ENCODE data around the gene NOP10. TPM values are rescaled to one million over a fixed set of nuclear protein-coding genes. Genes with fewer than 3 reads are reported as not detected.

The NOP10 gene
- total RNA-seq, 1 donor from 2014 or later = 176 TPM

- Histone ChIP-seq H3K4me3 (no peak overlapping the region), H3K36me3 (no peaks in the 10 kb centered on the region), H3K4me1 (no peaks in the 10 kb centered on the region), H3K27me3 (ENCODE audit: low read depth) (no peaks in the 10 kb centered on the region), H3K9me3 (no peaks in the 10 kb centered on the region), H3K27ac (no peak overlapping the region)
- TF ChIP-seq CTCF (IDR thresholded peaks at IDR 0.05) = no peak
- intact Hi-C loops (cut with DNase I) = no loop called here
- DNase-seq = no peak
- no peak for ATAC-seq
Measured at GRCh38 chr15:34373951-34374350, 31.0 kb upstream of the NOP10 start.

GRCh38 chr15:34370643-34371042 lies 27.7 kb upstream of the NOP10 start:
- intact Hi-C loops (cut with DNase I) = no loop called here
- no peak for ATAC-seq

GRCh38 chr15:34370129-34370528 lies 27.2 kb upstream of the NOP10 start:
- Histone ChIP-seq H3K27ac (no peak overlapping the region), H3K9me3 (no peaks in the 10 kb centered on the region), H3K4me3 (no peak overlapping the region), H3K27me3 (ENCODE audit: low read depth) (no peaks in the 10 kb centered on the region), H3K4me1 (peaks cover 18% of the 10 kb centered on the region), H3K36me3 (no peaks in the 10 kb centered on the region)
- TF ChIP-seq CTCF (IDR thresholded peaks at IDR 0.05) = no peak
- no peak for ATAC-seq
- no peak for DNase-seq
- intact Hi-C loops (cut with DNase I) = no loop called here

More at GRCh38 chr15:34370643-34371042, 27.7 kb upstream of the NOP10 start:
- no peaks in the 10 kb centered on the region for H3K36me3 ChIP-seq
- no peak for DNase-seq
- no peak overlapping the region for H3K4me3 ChIP-seq
- TF ChIP-seq CTCF (IDR thresholded peaks at IDR 0.05) = no peak
- H3K27me3 ChIP-seq (ENCODE audit: low read depth) = no peaks in the 10 kb centered on the region
- H3K4me1 ChIP-seq = peaks cover 14% of the 10 kb centered on the region
- H3K9me3 ChIP-seq = no peaks in the 10 kb centered on the region
- no peak overlapping the region for H3K27ac ChIP-seq

- intact Hi-C loops (cut with DNase I) = no loop called here
Measured at GRCh38 chr15:34367101-34368081, 24.5 kb upstream of the NOP10 start, which contains the start of gene LPCAT4. Gene LPCAT4, minus strand, starts transcription at chr15:34367196. Its CDS starts 96 bp downstream, at chr15:34367100.

More at GRCh38 chr15:34367101-34368081, 24.5 kb upstream of the NOP10 start, which contains the start of gene LPCAT4:
- Histone ChIP-seq H3K27ac (peak within 1 kb of the TSS; percentile 99), H3K27me3 (ENCODE audit: low read depth) (no peaks in the 10 kb centered on the region), H3K36me3 (peaks cover 6% of the 10 kb centered on the region), H3K4me3 (peak within 1 kb of the TSS; percentile 95), H3K4me1 (peaks cover 18% of the 10 kb centered on the region), H3K9me3 (no peaks in the 10 kb centered on the region)
- DNase-seq (peak; percentile 95), ATAC-seq (peak; percentile 97 to 98)
- TF ChIP-seq CTCF (IDR thresholded peaks at IDR 0.05) = peak; percentile 86

Data from lower lobe of right lung (tissue), 2 donors.